Heart left ventricle (tissue), 16 donors: ENCODE measurements around the gene IER5L. TPM values are rescaled to one million over a fixed set of nuclear protein-coding genes. Genes with fewer than 3 reads are reported as not detected.

Experiments
- ATAC-seq, 4 donors: fragments of 200-7000 bp; cut with Tn5 transposase; one replicate each; pipeline ENCODE4 v1.9.1; 2020 to 2022; ENCODE audit warnings: moderate library complexity in 4 of 4, mild to moderate bottlenecking in 3 of 4, moderate number of reproducible peaks in 1 of 4
- DNase-seq, 5 donors: peaks; one replicate each; pipeline ENCODE4 v3.0.0-alpha.2; 2020
- H3K27ac ChIP-seq, 12 donors: fragments of 200-600 bp; sonication (generic) in 4 of 12; one replicate each; pipeline versions ENCODE4 v1.5.0 to v1.8.0; 2016 to 2022; ENCODE audit warnings: mild to moderate bottlenecking in 2 of 12
- H3K27me3 ChIP-seq, 9 donors: fragments of 200-600 bp; sonication (generic) in 2 of 9; one replicate each; pipeline versions ENCODE4 v1.5.1 to v1.8.0; 2016 to 2022; ENCODE audit warnings: mild to moderate bottlenecking in 3 of 9
- H3K36me3 ChIP-seq, 9 donors: fragments of 200-600 bp; sonication (generic) in 2 of 9; one replicate each; pipeline versions ENCODE4 v1.5.0 to v1.8.0; 2018 to 2022; ENCODE audit warnings: mild to moderate bottlenecking in 2 of 9
- H3K4me1 ChIP-seq, 12 donors: fragments of 200-600 bp; sonication (generic) in 4 of 12; one replicate each; pipeline versions ENCODE4 v1.5.0 to v1.8.0; 2016 to 2022; ENCODE audit warnings: mild to moderate bottlenecking in 3 of 12
- H3K4me3 ChIP-seq, 12 donors: fragments of 200-600 bp; sonication (generic) in 4 of 12; one replicate each; pipeline versions ENCODE4 v1.5.0 to v1.8.0; 2017 to 2022; ENCODE audit warnings: mild to moderate bottlenecking in 9 of 12, moderate library complexity in 4 of 12
- H3K9me3 ChIP-seq, 12 donors: fragments of 200-600 bp; sonication (generic) in 4 of 12; one replicate each; pipeline versions ENCODE4 v1.5.0 to v1.8.0; 2016 to 2022; ENCODE audit warnings: mild to moderate bottlenecking in 1 of 12
- CTCF ChIP-seq, 12 donors: fragments of 200-600 bp; sonication (generic) in 4 of 12; IDR thresholded peaks; one replicate each; pipeline versions ENCODE4 v1.5.0 to v1.8.0; 2018 to 2022; ENCODE audit warnings: antibody characterized with exemption in 12 of 12, mild to moderate bottlenecking in 5 of 12
- POLR2A ChIP-seq, 2 donors: fragments of 450-650 bp; IDR thresholded peaks; one replicate each; pipeline ENCODE4 v1.6.1; 2017; ENCODE audit warnings: antibody characterized with exemption in 2 of 2, mild to moderate bottlenecking in 2 of 2, moderate library complexity in 2 of 2
- WGBS, 4 donors: extraction: QIAGEN DNeasy Blood & Tissue Kit in 2 of 4; methylation state at CpG; one replicate each; pipeline versions ENCODE4 v1.1.5 to v1.1.7; 2013 to 2018; 5-methylcytosine and 5-hydroxymethylcytosine counted together
- intact Hi-C, 10 donors: fragments of 100-400 bp; cut with DNase I; formaldehyde crosslinking; loops; one replicate each; pipeline versions ENCODE4 v1.11.1 to v1.14.2; 2022
- polyA plus RNA-seq, 2 donors: library from polyadenylated mRNA; stranded (reverse); fragments of 200-250 nt; gene quantifications; one replicate each; pipeline ENCODE4 v1.2.3, GENCODE V29; 2013
- total RNA-seq, 9 donors: library from RNA; depleted of rRNA in 2 of 9; stranded (reverse); fragments of >200 nt in 2 of 9; fragmentation: NEBNext Ultra II Directional in 3 of 9; extraction: Animal tissue kit (Norgen Biotek cat#: 25700) in 3 of 9; gene quantifications; one replicate each; pipeline versions ENCODE4 v1.1.0 to v1.2.4, GENCODE V29; 2016 to 2023
- donor health status: ischemic (EF 13 %, LVEDD 7.1; RV severe dilation, severe dysfunction).
- donor health status: healthy with polysubstance abuse.
- donor health status: DM: no; HTN: yes; CAD: no.
- donor health status: DM: no; HTN: no; CAD: no.
- donor health status: ischemic (EF 25% LVEDD 6.9; RV normal size, moderate dysfunction).
- donor health status: ischemic (EF 25% LVEDD 5.7; RV mildly dilated, moderate dysfunction).
- donor health status: healthy.
- donor health status: DM: yes; HTN: yes; CAD: no.
- donor health status: ischemic (EF 35%, LVEDD 5.7; RV mildly dilated, moderate dysfunction).
- donor health status: nonischemic (EF 11% LVEDD 7.7; RV severe dilation, severe dysfunction).
- donor health status: DM: yes; HTN: yes; CAD: no.
- donor health status: PGD.
- donor health status: ischemic (EF 29% LVEDD 5.4; RV normal size, mild dysfunction).
- donor health status: nonischemic (EF 23%, LVEDD 6.1; RV moderate dilation, normal function).

IER5L gene
- total and polyA plus RNA-seq, 11 donors: 2.8 to 18.4 (median 5.5) TPM

GRCh38 chr9:129182625-129183494 lies 4.8 kb upstream of the IER5L start:
- ATAC-seq (no peak), DNase-seq (peak in 1 of 5 donors; percentile 53)
- 63 to 78% (median 69%) methylated on average over 18 to 20 of the region's 20 CpGs for WGBS, 4 donors
- Histone ChIP-seq H3K27ac (no peak overlapping the region), H3K4me3 (no peak overlapping the region), H3K36me3 (no peaks in the 10 kb centered on the region), H3K9me3 (peaks cover 0 to 4% (median 0%) of the 10 kb centered on the region in 12 donors), H3K4me1 (peaks cover 3 to 15% (median 5%) of the 10 kb centered on the region in 12 donors), H3K27me3 (no peaks in the 10 kb centered on the region)
- intact Hi-C loops: loop anchor here in 2 of 10 donors (5.0 kb wide), 1 partner anchor 74 kb away; no protein-coding TSS in a partner anchor
- TF ChIP-seq CTCF (IDR thresholded peaks at IDR 0.05) (peak in 11 of 12 donors; percentile 12 to 64 (median 37)), POLR2A (IDR thresholded peaks at IDR 0.05) (no peak)

GRCh38 chr9:129182122-129182521 lies 4.1 kb upstream of the IER5L start:
- H3K4me3 ChIP-seq: no peak overlapping the region
- H3K9me3 ChIP-seq: peaks cover 0 to 2% (median 0%) of the 10 kb centered on the region in 12 donors
- TF ChIP-seq CTCF (IDR thresholded peaks at IDR 0.05) (no peak), POLR2A (IDR thresholded peaks at IDR 0.05) (no peak)
- no peaks in the 10 kb centered on the region for H3K36me3 ChIP-seq
- intact Hi-C loops: loop anchor here in 2 of 10 donors (5.0 kb wide), 1 partner anchor 75 kb away; no protein-coding TSS in a partner anchor
- H3K4me1 ChIP-seq: peaks cover 3 to 15% (median 5%) of the 10 kb centered on the region in 12 donors
- no peaks in the 10 kb centered on the region for H3K27me3 ChIP-seq
- DNase-seq (no peak), ATAC-seq (no peak)
- no peak overlapping the region for H3K27ac ChIP-seq
- WGBS, 4 donors: 86 to 96% (median 94%) methylated on average over 4 of the region's 4 CpGs

- 77 to 84% (median 81%) methylated on average over 5 of the region's 5 CpGs for WGBS, 4 donors
- DNase-seq: no peak
- no peak overlapping the region for H3K27ac ChIP-seq
- no peaks in the 10 kb centered on the region for H3K36me3 ChIP-seq
- no peak overlapping the region for H3K4me3 ChIP-seq
- intact Hi-C loops: loop anchor here in 2 of 10 donors (5.0 kb wide), 1 partner anchor 76 kb away; no protein-coding TSS in a partner anchor
- H3K27me3 ChIP-seq: no peaks in the 10 kb centered on the region
- no peak for TF ChIP-seq POLR2A (IDR thresholded peaks at IDR 0.05)
- no peak for TF ChIP-seq CTCF (IDR thresholded peaks at IDR 0.05)
- H3K4me1 ChIP-seq: peaks cover 3 to 16% (median 5%) of the 10 kb centered on the region in 12 donors
- H3K9me3 ChIP-seq: no peaks in the 10 kb centered on the region
- no peak for ATAC-seq
These were observed 3.2 kb upstream of the IER5L start for GRCh38 chr9:129181246-129181645.
